Measurements from ENCODE around the gene MINK1. TPM values are rescaled to one million over a fixed set of nuclear protein-coding genes. Genes with fewer than 3 reads are reported as not detected.

Gene MINK1
- total and polyA plus RNA-seq, 2 of the 8 experiments (the other 6 are each of a cell fraction or from before 2014, with no cell fraction given): 26.9 to 77.7 TPM

DNA sequence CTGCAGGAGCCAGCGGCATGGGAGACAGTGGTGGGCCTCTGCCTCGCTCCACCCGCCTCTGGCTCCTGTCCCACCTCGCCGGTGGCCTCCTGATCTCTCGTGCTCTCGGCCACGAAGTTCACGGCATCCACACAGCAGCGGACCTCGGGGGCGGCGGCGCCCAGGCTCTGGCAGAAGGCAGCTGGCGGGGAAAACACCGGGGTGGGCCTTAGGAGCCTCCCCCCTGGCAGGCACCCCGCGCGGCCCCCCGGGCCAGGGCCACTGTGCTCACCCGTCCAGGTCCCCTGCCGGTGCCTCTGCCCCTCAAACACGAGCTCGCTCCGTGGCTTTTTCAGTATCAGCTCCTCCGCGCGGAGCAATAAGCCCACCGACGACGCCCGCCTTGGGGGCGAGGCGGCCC lies 65.8 kb downstream of the MINK1 start:
- H3K4ac ChIP-seq (replicated peaks; ENCODE audit: insufficient read length, low read depth, low read length): no peak overlapping the region
- no peak overlapping the region for H3K27ac ChIP-seq (ENCODE audit: low read depth, low read length)
- H4K91ac ChIP-seq (replicated peaks; ENCODE audit: insufficient read length, low read length): no peak overlapping the region
- ChIA-PET CTCF (ENCODE audit: partially characterized antibody) (interaction anchor here (0.6 to 3.0 kb wide), 7 partner anchors 10 to 167 kb away, joined by 3 to 22 read pairs (median 4); no protein-coding TSS in a partner anchor), POLR2A (ENCODE audit: partially characterized antibody) (interaction anchor here (0.7 to 6.4 kb wide), 10 partner anchors 8 to 195 kb away, joined by 3 to 49 read pairs (median 4); partner anchors contain the start of genes MED11, PELP1, PFN1 and PSMB6)
- no peaks in the 10 kb centered on the region for H3K79me1 ChIP-seq (ENCODE audit: low read depth, low read length)
- H3K36me3 ChIP-seq (ENCODE audit: control insufficient read depth in 2 of 4, insufficient read depth in 4 of 4, low read length in 3 of 4): peaks cover 4 to 16% (median 11%) of the 10 kb centered on the region in 4 experiments; a peak in 7 of 8 replicates
- 0 out of 7 replicates have a peak, but pooled peaks cover 0 to 2% (median 0%) of the 10 kb centered on the region in 4 experiments for H3K27me3 ChIP-seq (replicated peaks in 1 of 4; ENCODE audit: control insufficient read depth in 3 of 4, extremely low read depth in 1 of 4, insufficient read depth in 3 of 4, low read length in 3 of 4)
- peaks cover 0 to 10% of the 10 kb centered on the region in 2 experiments for H4K20me1 ChIP-seq (replicated peaks in 1 of 2; ENCODE audit: control insufficient read depth in 1 of 2, insufficient read depth in 2 of 2, low read length in 2 of 2)
- no peaks in the 10 kb centered on the region for H3K9me3 ChIP-seq (ENCODE audit: insufficient read depth in 2 of 2, low read depth in 1 of 2, low read length in 1 of 2)
- peaks cover 3% of the 10 kb centered on the region; the same call in 1 of the 2 replicates for H3K23me2 ChIP-seq (ENCODE audit: low read depth, low read length)
- no peak overlapping the region for H3K18ac ChIP-seq (ENCODE audit: extremely low read depth, low read length)
- H4K5ac ChIP-seq (ENCODE audit: insufficient read length, low read depth, low read length): no peak overlapping the region
- no peak overlapping the region for H2BK120ac ChIP-seq (replicated peaks; ENCODE audit: low read depth, low read length)
- no peak overlapping the region for H2BK12ac ChIP-seq (ENCODE audit: low read depth, low read length)
- peaks cover 0 to 13% (median 4%) of the 10 kb centered on the region in 4 experiments; a peak in 6 of 7 replicates for H3K4me1 ChIP-seq (replicated peaks in 1 of 4; ENCODE audit: control insufficient read depth in 3 of 4, insufficient read depth in 4 of 4, low read length in 3 of 4)
- no peak overlapping the region for H2AK5ac ChIP-seq (ENCODE audit: low read depth, low read length)
- H3K14ac ChIP-seq (ENCODE audit: insufficient read length): no peak overlapping the region
- 84% methylated on average over 5 of the region's 34 CpGs; no CpG with 5 or more reads in 1 of the 2 experiments for WGBS, 2 experiments (ENCODE audit: extremely low coverage in 1 of 2, insufficient coverage in 1 of 2, insufficient read length in 1 of 2, insufficient replicate concordance in 2 of 2, low coverage in 1 of 2, low lambda C conversion rate in 2 of 2, missing lambda C conversion rate in 1 of 2)
- no peak overlapping the region; a peak in 1 of 7 replicates for H3K9ac ChIP-seq (replicated peaks in 1 of 4; ENCODE audit: extremely low read depth in 1 of 4, low read depth in 3 of 4, low read length in 3 of 4)
- no peak for FAIRE-seq
- H2BK20ac ChIP-seq (ENCODE audit: low read length): no peak overlapping the region
- no peaks in the 10 kb centered on the region for H3K79me2 ChIP-seq (ENCODE audit: control insufficient read depth in 1 of 2, insufficient read depth in 2 of 2, low read length in 2 of 2)
- no peak overlapping the region for H2BK15ac ChIP-seq (ENCODE audit: low read length)
- DNase-seq (ENCODE audit: low read depth in 1 of 2, low spot score in 2 of 2): no peak
- no peak overlapping the region for H3K23ac ChIP-seq (ENCODE audit: insufficient read length)
- no peak overlapping the region for H2AFZ ChIP-seq (ENCODE audit: low read length)
- H2BK5ac ChIP-seq (ENCODE audit: low read depth, low read length): no peak overlapping the region
- no peak overlapping the region for H4K8ac ChIP-seq (ENCODE audit: extremely low read depth, insufficient read depth, low read length)
- H3K56ac ChIP-seq (replicated peaks; ENCODE audit: insufficient read length, low read depth, low read length): no peak overlapping the region
- peak overlapping the region in 1 of 4 experiments; percentile 58; a peak in 1 of 8 replicates for H3K4me3 ChIP-seq (ENCODE audit: extremely low read depth in 1 of 4, insufficient read depth in 2 of 4, low read depth in 3 of 4, low read length in 4 of 4)
- H3K4me2 ChIP-seq (ENCODE audit: insufficient read depth in 1 of 2, low read depth in 2 of 2, low read length in 2 of 2): peak overlapping the region; percentile 4 to 51; a peak in 2 of 4 replicates
- TF ChIP-seq BCL11A (IDR thresholded peaks at IDR 0.05; ENCODE audit: low read depth in 2 of 2, low read length in 2 of 2) (no peak), FOSL1 (IDR thresholded peaks at IDR 0.05; ENCODE audit: insufficient read depth, low read depth, low read length) (no peak), CBX5 (IDR thresholded peaks at IDR 0.05; ENCODE audit: low read depth, low read length) (no peak), GTF2F1 (IDR thresholded peaks at IDR 0.05; ENCODE audit: borderline replicate concordance, low read depth, low read length) (no peak), NANOG (IDR thresholded peaks at IDR 0.05; ENCODE audit: insufficient read depth, low read depth, low read length, poor library complexity, severe bottlenecking) (no peak), SP1 (IDR thresholded peaks at IDR 0.05; ENCODE audit: low read depth, low read length) (no peak), BACH1 (IDR thresholded peaks at IDR 0.05; ENCODE audit: low read length) (no peak), SIX5 (IDR thresholded peaks at IDR 0.05; ENCODE audit: low read depth, low read length) (no peak), TAF7 (optimal IDR thresholded peaks at IDR 0.05; ENCODE audit: borderline replicate concordance, low read depth, low read length) (no peak), EP300 (IDR thresholded peaks at IDR 0.05; ENCODE audit: borderline replicate concordance in 1 of 2, low read depth in 2 of 2, low read length in 2 of 2) (no peak), SRF (IDR thresholded peaks at IDR 0.05; ENCODE audit: low read depth, low read length) (no peak), BRCA1 (IDR thresholded peaks at IDR 0.05; ENCODE audit: low read depth, low read length) (no peak)
